Ovary (tissue), 9 donors: ENCODE results near the gene MGST2. TPM values are rescaled to one million over a fixed set of nuclear protein-coding genes. Genes with fewer than 3 reads are reported as not detected.

Source experiments
- DNase-seq, 5 donors: peaks; one replicate each; pipeline ENCODE4 v3.0.0-alpha.2; 2019 to 2020
- H3K27ac ChIP-seq, 2 donors: fragments of 200-600 bp; one replicate each; pipeline versions ENCODE4 v1.5.1 to v1.8.0; 2019 to 2022
- H3K27me3 ChIP-seq: fragments of 200-600 bp; one replicate; pipeline ENCODE4 v1.8.0; 2022
- H3K36me3 ChIP-seq: fragments of 200-600 bp; sonication (generic); one replicate; pipeline ENCODE4 v1.5.1; 2019
- H3K4me1 ChIP-seq: one replicate; pipeline ENCODE4 v1.8.1; 2013; ENCODE audit warnings: mild to moderate bottlenecking, moderate library complexity; ENCODE audit not compliant: insufficient read depth
- H3K4me3 ChIP-seq: fragments of 200-600 bp; sonication (generic); one replicate; pipeline ENCODE4 v1.5.1; 2017
- H3K9me3 ChIP-seq, 2 donors: fragments of 200-600 bp in 1 of 2; sonication (generic) in 1 of 2; one replicate each; pipeline versions ENCODE4 v1.5.1 to v1.8.1; 2013 to 2019; ENCODE audit warnings: mild to moderate bottlenecking in 1 of 2, moderate library complexity in 1 of 2
- CTCF ChIP-seq, 3 donors: fragments of 450-650 bp in 2 of 3; fragments of 200-600 bp in 1 of 3; IDR thresholded peaks; one replicate each; pipeline versions ENCODE4 v1.5.1 to v1.8.0; 2016 to 2022; ENCODE audit warnings: antibody characterized with exemption in 3 of 3, mild to moderate bottlenecking in 1 of 3
- EP300 ChIP-seq: sonication (generic); formaldehyde crosslinking; IDR thresholded peaks from one replicate; pipeline ENCODE4 v1.6.1; 2017; ENCODE audit warnings: antibody characterized with exemption
- POLR2A ChIP-seq: fragments of 450-650 bp; IDR thresholded peaks from one replicate; pipeline ENCODE4 v1.6.1; 2017; ENCODE audit warnings: antibody characterized with exemption, mild to moderate bottlenecking, moderate library complexity
- WGBS, 3 donors: extraction: QIAGEN DNeasy Blood & Tissue Kit in 1 of 3; methylation state at CpG; one replicate each; pipeline versions ENCODE4 v1.1.5 to v1.1.7; 2013 to 2017; 5-methylcytosine and 5-hydroxymethylcytosine counted together
- intact Hi-C, 4 donors: fragments of 100-400 bp; cut with DNase I; formaldehyde crosslinking; loops; one replicate each; pipeline versions ENCODE4 v1.11.0 to v1.15.1; 2022 to 2023
- polyA plus RNA-seq, 2 donors: library from polyadenylated mRNA; stranded (reverse); fragments of 200-250 nt in 1 of 2; fragments of 350-450 nt in 1 of 2; fragmentation: Illumina TruSeq in 1 of 2; extraction: RNeasy Lipid Tissue Mini Kit (QIAGEN cat#74804) in 1 of 2; gene quantifications; one replicate each; pipeline ENCODE4 v1.2.3, GENCODE V29; 2013 to 2014
- total RNA-seq, 7 donors: library from RNA; depleted of rRNA in 2 of 7; stranded (reverse); fragments of >200 nt in 2 of 7; fragmentation: NEBNext Ultra II Directional in 3 of 7; extraction: Animal tissue kit (Norgen Biotek cat#: 25700) in 3 of 7; gene quantifications; one replicate each; pipeline versions ENCODE4 v1.1.0 to v1.2.4, GENCODE V29; 2016 to 2023
- donor health status: DM: no; HTN: no; CAD: no; lungs with moderate emphysema.
- donor health status: DM: no; HTN: no; CAD: no.
- donor health status: Bipolar disorder and iron deficiency.
- donor health status: DM: yes; HTN: yes; CAD: no.
- donor health status: DM: no; HTN: no; CAD: no.
- donor health status: DM: yes; HTN: yes; CAD: no.

MGST2 gene
- total and polyA plus RNA-seq, 9 donors = 14.5 to 76.5 (median 28.3) TPM

GRCh38 chr4:139659735-139660424 is 5.7 kb upstream of the MGST2 start:
- 72 to 84% (median 82%) methylated on average over 12 of the region's 12 CpGs for WGBS, 3 donors
- H3K9me3 ChIP-seq = no peaks in the 10 kb centered on the region
- intact Hi-C loops = loop anchor here (10.0 kb wide), 4 partner anchors 65 to 665 kb away; partner anchors contain the start of gene MAML3 (in 1 of the 4)
- H3K27ac ChIP-seq = no peak overlapping the region
- no peaks in the 10 kb centered on the region for H3K4me1 ChIP-seq
- no peak for TF ChIP-seq EP300
- TF ChIP-seq CTCF (IDR thresholded peaks at IDR 0.05) = no peak
- no peak for TF ChIP-seq POLR2A
- no peaks in the 10 kb centered on the region for H3K27me3 ChIP-seq
- H3K4me3 ChIP-seq = no peak overlapping the region
- DNase-seq = no peak
- H3K36me3 ChIP-seq = no peaks in the 10 kb centered on the region

- no peak for DNase-seq
- H3K4me3 ChIP-seq = no peak overlapping the region
- intact Hi-C loops = loop anchor here in 2 of 4 donors (10.0 kb wide), 2 partner anchors 64 to 594 kb away; no protein-coding TSS in a partner anchor
- H3K36me3 ChIP-seq = no peaks in the 10 kb centered on the region
- H3K27ac ChIP-seq = no peak overlapping the region
- no peaks in the 10 kb centered on the region for H3K9me3 ChIP-seq
- TF ChIP-seq EP300 (no peak), POLR2A (no peak)
- H3K27me3 ChIP-seq = no peaks in the 10 kb centered on the region
- no peaks in the 10 kb centered on the region for H3K4me1 ChIP-seq
- 55 to 61% (median 61%) methylated on average over 3 of the region's 3 CpGs for WGBS, 3 donors
Observed at GRCh38 chr4:139660568-139661043, 5.0 kb upstream of the MGST2 start.

- intact Hi-C loops = loop anchor here in 2 of 4 donors (10.0 kb wide), 2 partner anchors 61 to 591 kb away; no protein-coding TSS in a partner anchor
- DNase-seq = no peak
- no peaks in the 10 kb centered on the region for H3K9me3 ChIP-seq
- no peaks in the 10 kb centered on the region for H3K27me3 ChIP-seq
- WGBS, 3 donors = 83 to 90% (median 89%) methylated on average over 1 of the region's 1 CpG
- H3K4me3 ChIP-seq = no peak overlapping the region
- no peaks in the 10 kb centered on the region for H3K36me3 ChIP-seq
- TF ChIP-seq EP300 (no peak), POLR2A (no peak), CTCF (IDR thresholded peaks at IDR 0.05) (no peak)
- no peak overlapping the region for H3K27ac ChIP-seq
- peaks cover 2% of the 10 kb centered on the region for H3K4me1 ChIP-seq
Observed at GRCh38 chr4:139663561-139664138, 2.0 kb upstream of the MGST2 start.

GRCh38 chr4:139664442-139664841 is 1.2 kb upstream of the MGST2 start:
- H3K27me3 ChIP-seq = no peaks in the 10 kb centered on the region
- 96 to 97% (median 96%) methylated on average over 2 of the region's 2 CpGs for WGBS, 3 donors
- no peak overlapping the region for H3K27ac ChIP-seq
- H3K4me3 ChIP-seq = no peak overlapping the region
- intact Hi-C loops = loop anchor here in 2 of 4 donors (10.0 kb wide), 2 partner anchors 60 to 590 kb away; no protein-coding TSS in a partner anchor
- TF ChIP-seq CTCF (IDR thresholded peaks at IDR 0.05) = no peak
- no peak for TF ChIP-seq POLR2A
- TF ChIP-seq EP300 = no peak
- no peak for DNase-seq
- no peaks in the 10 kb centered on the region for H3K36me3 ChIP-seq
- H3K9me3 ChIP-seq = no peaks in the 10 kb centered on the region
- peaks cover 2% of the 10 kb centered on the region for H3K4me1 ChIP-seq
